Loucy (cell line): Measurements from ENCODE around the gene BCR.

ENCODE experiments used
- EZH2phosphoT487 ChIP-seq: fragments of 200-600 bp; IDR thresholded peaks from 2 replicates; pipeline ENCODE4 v1.6.1; 2018; ENCODE audit warnings: antibody characterized with exemption, mild to moderate bottlenecking, moderate library complexity, borderline replicate concordance
- TF ChIP-seq, protein P1 (sequence below): fragments of 200-600 bp; sonication (generic); conservative IDR thresholded peaks from 2 replicates; pipeline ENCODE4 v1.5.1; 2014; ENCODE audit warnings: mild to moderate bottlenecking, antibody characterized with exemption, low read length

DNA sequence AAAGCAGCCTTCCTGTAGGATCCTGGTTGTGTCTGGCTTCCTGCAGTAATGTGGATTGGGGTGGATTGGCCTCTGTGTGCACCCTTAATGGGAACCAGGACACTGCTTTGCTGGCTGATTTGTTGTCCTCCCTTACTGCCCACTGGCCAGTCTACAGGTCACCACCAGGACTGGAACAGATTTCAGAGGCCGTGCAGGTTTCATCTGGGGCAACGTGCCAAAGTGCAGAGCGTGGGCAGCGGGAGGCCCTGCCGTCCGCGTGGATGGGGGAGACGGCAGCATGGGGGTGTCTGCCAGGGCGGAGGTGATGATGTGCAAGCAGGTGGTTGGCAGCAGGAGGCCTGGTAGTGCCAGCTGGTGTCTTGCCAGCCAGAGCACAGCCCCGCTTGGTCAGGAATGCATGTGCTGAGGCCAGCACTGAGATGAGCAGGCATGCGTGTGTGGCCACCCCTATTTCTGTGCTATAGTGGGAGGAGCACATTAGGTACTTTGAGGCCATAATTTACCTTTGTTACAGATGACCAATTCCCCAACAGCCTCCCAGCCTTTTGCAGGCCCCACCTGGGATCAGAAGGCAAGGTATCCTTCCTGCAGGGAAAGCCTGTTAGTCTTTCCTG is 24.3 kb downstream of the BCR start:
- TF ChIP-seq, protein P1, sequence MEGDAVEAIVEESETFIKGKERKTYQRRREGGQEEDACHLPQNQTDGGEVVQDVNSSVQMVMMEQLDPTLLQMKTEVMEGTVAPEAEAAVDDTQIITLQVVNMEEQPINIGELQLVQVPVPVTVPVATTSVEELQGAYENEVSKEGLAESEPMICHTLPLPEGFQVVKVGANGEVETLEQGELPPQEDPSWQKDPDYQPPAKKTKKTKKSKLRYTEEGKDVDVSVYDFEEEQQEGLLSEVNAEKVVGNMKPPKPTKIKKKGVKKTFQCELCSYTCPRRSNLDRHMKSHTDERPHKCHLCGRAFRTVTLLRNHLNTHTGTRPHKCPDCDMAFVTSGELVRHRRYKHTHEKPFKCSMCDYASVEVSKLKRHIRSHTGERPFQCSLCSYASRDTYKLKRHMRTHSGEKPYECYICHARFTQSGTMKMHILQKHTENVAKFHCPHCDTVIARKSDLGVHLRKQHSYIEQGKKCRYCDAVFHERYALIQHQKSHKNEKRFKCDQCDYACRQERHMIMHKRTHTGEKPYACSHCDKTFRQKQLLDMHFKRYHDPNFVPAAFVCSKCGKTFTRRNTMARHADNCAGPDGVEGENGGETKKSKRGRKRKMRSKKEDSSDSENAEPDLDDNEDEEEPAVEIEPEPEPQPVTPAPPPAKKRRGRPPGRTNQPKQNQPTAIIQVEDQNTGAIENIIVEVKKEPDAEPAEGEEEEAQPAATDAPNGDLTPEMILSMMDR = no peak
- no peak for TF ChIP-seq EZH2phosphoT487
